Astrocyte of the cerebellum (primary cell): Measurements from ENCODE around the gene RAB20.

Experiments used
- DNase-seq: peaks from one replicate; pipeline ENCODE4 v3.0.0-alpha.2; 2011; ENCODE audit warnings: low read depth
- H3K4me3 ChIP-seq: 2 replicates; pipeline ENCODE4 v1.5.1; 2011; ENCODE audit warnings: mild to moderate bottlenecking, low read depth, low read length, moderate library complexity
- CTCF ChIP-seq: IDR thresholded peaks from 2 replicates; pipeline ENCODE4 v1.5.1; 2012; ENCODE audit warnings: low read length, low read depth, moderate library complexity, mild to moderate bottlenecking; ENCODE audit errors: missing control alignments
- in situ Hi-C: cut with HindIII; loops from 2 replicates; pipeline ENCODE4 v1.10.0; 2017; ENCODE audit warnings: low sequenced_read_pairs

The RAB20 gene

GRCh38 chr13:110480161-110480560 lies 81.4 kb downstream of the RAB20 start:
- in situ Hi-C loops = no loop called here
- DNase-seq = no peak
- TF ChIP-seq CTCF = no peak
- H3K4me3 ChIP-seq = no peak overlapping the region

- in situ Hi-C loops = no loop called here
- DNase-seq = no peak
- TF ChIP-seq CTCF = no peak
- H3K4me3 ChIP-seq = no peak overlapping the region
Measured at GRCh38 chr13:110479648-110480047, 81.9 kb downstream of the RAB20 start.

GRCh38 chr13:110479215-110479545 lies 82.3 kb downstream of the RAB20 start:
- no peak overlapping the region for H3K4me3 ChIP-seq
- no peak for TF ChIP-seq CTCF
- DNase-seq = no peak
- in situ Hi-C loops = no loop called here

GRCh38 chr13:110478405-110479214 lies 82.9 kb downstream of the RAB20 start:
- in situ Hi-C loops = no loop called here
- DNase-seq = no peak
- TF ChIP-seq CTCF = no peak
- H3K4me3 ChIP-seq = no peak overlapping the region

- in situ Hi-C loops = no loop called here
- TF ChIP-seq CTCF = no peak
- H3K4me3 ChIP-seq = no peak overlapping the region
- no peak for DNase-seq
Measured at GRCh38 chr13:110477706-110478245, 83.7 kb downstream of the RAB20 start.

- DNase-seq = no peak
- H3K4me3 ChIP-seq = no peak overlapping the region
- no peak for TF ChIP-seq CTCF
- in situ Hi-C loops = no loop called here
Measured at GRCh38 chr13:110476220-110476617, 85.3 kb downstream of the RAB20 start.
